Uterus (tissue), 2 donors: ENCODE measurements around the gene FLVCR2.

ENCODE experiments used
- POLR2A ChIP-seq, 2 donors: fragments of 450-650 bp; IDR thresholded peaks; one replicate each; pipeline ENCODE4 v1.6.1; 2016; ENCODE audit warnings: antibody characterized with exemption in 2 of 2, mild to moderate bottlenecking in 1 of 2, moderate library complexity in 1 of 2
- TF ChIP-seq, protein P1 (sequence below), 4 experiments: fragments of 200-600 bp in 2 of 4; fragments of 450-650 bp in 2 of 4; sonication (generic) in 2 of 4; IDR thresholded peaks; one replicate each; pipeline ENCODE4 v1.5.1; 2016 to 2019; ENCODE audit warnings: antibody characterized with exemption in 4 of 4, mild to moderate bottlenecking in 2 of 4, moderate library complexity in 1 of 4

- no peak for TF ChIP-seq POLR2A (IDR thresholded peaks at IDR 0.05)
- TF ChIP-seq, protein P1, sequence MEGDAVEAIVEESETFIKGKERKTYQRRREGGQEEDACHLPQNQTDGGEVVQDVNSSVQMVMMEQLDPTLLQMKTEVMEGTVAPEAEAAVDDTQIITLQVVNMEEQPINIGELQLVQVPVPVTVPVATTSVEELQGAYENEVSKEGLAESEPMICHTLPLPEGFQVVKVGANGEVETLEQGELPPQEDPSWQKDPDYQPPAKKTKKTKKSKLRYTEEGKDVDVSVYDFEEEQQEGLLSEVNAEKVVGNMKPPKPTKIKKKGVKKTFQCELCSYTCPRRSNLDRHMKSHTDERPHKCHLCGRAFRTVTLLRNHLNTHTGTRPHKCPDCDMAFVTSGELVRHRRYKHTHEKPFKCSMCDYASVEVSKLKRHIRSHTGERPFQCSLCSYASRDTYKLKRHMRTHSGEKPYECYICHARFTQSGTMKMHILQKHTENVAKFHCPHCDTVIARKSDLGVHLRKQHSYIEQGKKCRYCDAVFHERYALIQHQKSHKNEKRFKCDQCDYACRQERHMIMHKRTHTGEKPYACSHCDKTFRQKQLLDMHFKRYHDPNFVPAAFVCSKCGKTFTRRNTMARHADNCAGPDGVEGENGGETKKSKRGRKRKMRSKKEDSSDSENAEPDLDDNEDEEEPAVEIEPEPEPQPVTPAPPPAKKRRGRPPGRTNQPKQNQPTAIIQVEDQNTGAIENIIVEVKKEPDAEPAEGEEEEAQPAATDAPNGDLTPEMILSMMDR (IDR thresholded peaks at IDR 0.05) = no peak
Observed at GRCh38 chr14:75559045-75559444, 19.4 kb upstream of the FLVCR2 start.
